ENCODE results near the gene BCLAF3. TPM values are rescaled to one million over a fixed set of nuclear protein-coding genes. Genes with fewer than 3 reads are reported as not detected.

The BCLAF3 gene
- total RNA-seq, 4 donors from 2014 or later = 10.5 to 42.1 (median 16.4) TPM

DNA sequence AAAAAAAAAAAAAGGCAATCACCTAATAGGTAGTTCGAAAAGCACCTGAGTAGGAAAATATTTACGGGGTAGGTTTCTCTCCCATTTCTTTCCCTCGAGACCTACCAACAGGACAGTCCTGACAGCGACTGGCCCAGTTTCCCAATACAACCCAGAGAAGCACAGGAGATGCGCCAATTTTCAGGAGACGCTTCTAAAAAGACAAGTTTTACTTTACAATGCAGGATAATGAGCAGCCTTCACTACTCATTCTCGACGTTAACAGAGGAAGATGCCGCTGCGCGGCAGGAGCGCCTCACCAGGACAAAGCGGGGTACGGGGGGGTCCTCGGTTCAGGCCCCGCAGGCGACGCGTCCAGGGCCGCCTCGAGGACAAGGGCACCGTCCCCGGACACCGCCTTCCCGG, 708 bp downstream of the BCLAF3 start:
- peak overlapping the region; percentile 67 to 93 (median 70) for H3K4me3 ChIP-seq
- peak in 2 of 3 donors; percentile 25 to 60 for DNase-seq
- H3K36me3 ChIP-seq = no peaks in the 10 kb centered on the region
- peak overlapping the region; percentile 64 to 81 (median 74) for H3K27ac ChIP-seq
- no peaks in the 10 kb centered on the region for H3K4me1 ChIP-seq
- no peaks in the 10 kb centered on the region for H3K9me3 ChIP-seq
- no peaks in the 10 kb centered on the region for H3K27me3 ChIP-seq
- TF ChIP-seq CTCF (IDR thresholded peaks at IDR 0.05) (no peak), POLR2A (IDR thresholded peaks at IDR 0.05) (no peak)

GRCh38 chrX:19987856-19988255, 3.0 kb downstream of the BCLAF3 start:
- TF ChIP-seq POLR2A (IDR thresholded peaks at IDR 0.05) (no peak), CTCF (IDR thresholded peaks at IDR 0.05) (no peak)
- Histone ChIP-seq H3K27me3 (no peaks in the 10 kb centered on the region), H3K4me1 (no peaks in the 10 kb centered on the region), H3K27ac (no peak overlapping the region), H3K9me3 (no peaks in the 10 kb centered on the region), H3K4me3 (no peak overlapping the region), H3K36me3 (no peaks in the 10 kb centered on the region)
- no peak for DNase-seq

- no peaks in the 10 kb centered on the region for H3K36me3 ChIP-seq
- no peak for DNase-seq
- no peaks in the 10 kb centered on the region for H3K4me1 ChIP-seq
- no peak overlapping the region for H3K4me3 ChIP-seq
- no peak overlapping the region for H3K27ac ChIP-seq
- H3K27me3 ChIP-seq = no peaks in the 10 kb centered on the region
- TF ChIP-seq CTCF (IDR thresholded peaks at IDR 0.05) = no peak
- TF ChIP-seq POLR2A (IDR thresholded peaks at IDR 0.05) = no peak
- H3K9me3 ChIP-seq = no peaks in the 10 kb centered on the region
Measured at GRCh38 chrX:19986531-19986930, 4.3 kb downstream of the BCLAF3 start.

DNA sequence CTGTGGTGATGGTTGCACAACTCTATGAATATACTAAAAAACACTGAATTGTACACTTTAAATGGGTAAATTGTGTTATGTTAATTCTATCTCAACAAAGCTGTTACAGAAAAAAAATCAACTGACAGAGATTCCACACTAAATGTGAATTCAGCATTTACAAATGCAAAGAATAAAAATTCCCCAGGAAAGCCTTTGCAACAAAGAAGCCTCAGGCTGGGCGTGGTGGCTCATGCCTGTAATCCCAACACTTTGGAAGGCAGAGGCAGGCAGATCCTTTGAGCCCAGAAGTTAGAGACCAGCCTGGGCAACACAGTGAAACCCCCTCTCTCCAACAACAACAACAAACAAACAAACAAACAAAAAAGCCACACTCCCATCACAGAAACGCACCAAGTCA, 8.9 kb downstream of the BCLAF3 start:
- no peak for DNase-seq
- Histone ChIP-seq H3K4me3 (no peak overlapping the region), H3K36me3 (no peaks in the 10 kb centered on the region), H3K27me3 (no peaks in the 10 kb centered on the region), H3K4me1 (no peaks in the 10 kb centered on the region), H3K27ac (no peak overlapping the region), H3K9me3 (no peaks in the 10 kb centered on the region)
- TF ChIP-seq CTCF (IDR thresholded peaks at IDR 0.05) (no peak), POLR2A (IDR thresholded peaks at IDR 0.05) (no peak)

DNA sequence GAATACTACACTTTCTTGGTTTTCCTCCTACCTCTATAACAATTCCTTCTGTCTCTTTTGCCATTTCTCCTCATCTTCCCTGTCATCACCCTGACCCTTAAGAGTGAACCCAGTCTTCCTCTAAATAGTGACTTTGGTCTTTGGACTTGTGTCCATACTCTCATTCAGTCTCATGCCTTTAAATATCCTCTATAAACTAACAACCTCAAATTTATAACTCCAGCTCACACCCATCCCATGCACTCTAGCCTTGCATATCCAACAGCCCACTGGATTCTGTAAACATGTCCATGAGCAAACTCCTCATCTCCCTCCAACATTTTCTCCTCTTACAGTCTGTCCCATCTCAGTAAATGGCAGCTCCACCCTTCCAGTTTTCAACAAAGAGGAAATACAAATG, 15.0 kb downstream of the BCLAF3 start:
- Histone ChIP-seq H3K9me3 (no peaks in the 10 kb centered on the region), H3K27ac (no peak overlapping the region), H3K4me1 (no peaks in the 10 kb centered on the region), H3K36me3 (no peaks in the 10 kb centered on the region), H3K4me3 (no peak overlapping the region), H3K27me3 (no peaks in the 10 kb centered on the region)
- no peak for DNase-seq
- TF ChIP-seq CTCF (IDR thresholded peaks at IDR 0.05) = no peak
- no peak for TF ChIP-seq POLR2A (IDR thresholded peaks at IDR 0.05)

GRCh38 chrX:19972984-19973383, 17.9 kb downstream of the BCLAF3 start:
- Histone ChIP-seq H3K36me3 (no peaks in the 10 kb centered on the region), H3K4me1 (no peaks in the 10 kb centered on the region), H3K4me3 (no peak overlapping the region), H3K27ac (no peak overlapping the region), H3K9me3 (no peaks in the 10 kb centered on the region), H3K27me3 (no peaks in the 10 kb centered on the region)
- no peak for TF ChIP-seq POLR2A (IDR thresholded peaks at IDR 0.05)
- TF ChIP-seq CTCF (IDR thresholded peaks at IDR 0.05) = no peak
- DNase-seq = no peak
